ENCODE measurements around the gene CCL23.

CCL23 gene

GRCh38 chr17:35968520-35969054 lies 49.2 kb downstream of the CCL23 start:
- DNase-seq, result no peak

- no peak for DNase-seq
These were observed 52.5 kb downstream of the CCL23 start for GRCh38 chr17:35965272-35965671.

GRCh38 chr17:35963663-35964062 lies 54.1 kb downstream of the CCL23 start:
- no peak for DNase-seq
